Stimulated activated CD8-positive, alpha-beta memory T cell treated with anti-CD3 and anti-CD28 coated beads, Interleukin-4, amount 100 ng/mL, for 24 hours (primary cell): ENCODE data around the gene LIME1.

ENCODE experiments used
- DNase-seq: peaks from one replicate; pipeline ENCODE4 v3.0.0-alpha.2; 2020; ENCODE audit warnings: low read depth

LIME1 gene

GRCh38 chr20:63737945-63738686 is 1.7 kb downstream of the LIME1 start:
- DNase-seq, result no peak

DNA sequence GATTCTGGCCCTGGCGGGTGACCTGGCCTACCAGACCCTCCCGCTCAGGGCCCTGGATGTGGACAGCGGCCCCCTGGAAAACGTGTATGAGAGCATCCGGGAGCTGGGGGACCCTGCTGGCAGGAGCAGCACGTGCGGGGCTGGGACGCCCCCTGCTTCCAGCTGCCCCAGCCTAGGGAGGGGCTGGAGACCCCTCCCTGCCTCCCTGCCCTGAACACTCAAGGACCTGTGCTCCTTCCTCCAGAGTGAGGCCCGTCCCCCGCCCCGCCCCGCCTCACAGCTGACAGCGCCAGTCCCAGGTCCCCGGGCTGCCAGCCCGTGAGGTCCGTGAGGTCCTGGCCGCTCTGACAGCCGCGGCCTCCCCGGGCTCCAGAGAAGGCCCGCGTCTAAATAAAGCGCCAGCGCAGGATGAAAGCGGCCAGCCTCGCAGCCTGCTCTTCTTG is 2.2 kb downstream of the LIME1 start:
- DNase-seq, result no peak

DNA sequence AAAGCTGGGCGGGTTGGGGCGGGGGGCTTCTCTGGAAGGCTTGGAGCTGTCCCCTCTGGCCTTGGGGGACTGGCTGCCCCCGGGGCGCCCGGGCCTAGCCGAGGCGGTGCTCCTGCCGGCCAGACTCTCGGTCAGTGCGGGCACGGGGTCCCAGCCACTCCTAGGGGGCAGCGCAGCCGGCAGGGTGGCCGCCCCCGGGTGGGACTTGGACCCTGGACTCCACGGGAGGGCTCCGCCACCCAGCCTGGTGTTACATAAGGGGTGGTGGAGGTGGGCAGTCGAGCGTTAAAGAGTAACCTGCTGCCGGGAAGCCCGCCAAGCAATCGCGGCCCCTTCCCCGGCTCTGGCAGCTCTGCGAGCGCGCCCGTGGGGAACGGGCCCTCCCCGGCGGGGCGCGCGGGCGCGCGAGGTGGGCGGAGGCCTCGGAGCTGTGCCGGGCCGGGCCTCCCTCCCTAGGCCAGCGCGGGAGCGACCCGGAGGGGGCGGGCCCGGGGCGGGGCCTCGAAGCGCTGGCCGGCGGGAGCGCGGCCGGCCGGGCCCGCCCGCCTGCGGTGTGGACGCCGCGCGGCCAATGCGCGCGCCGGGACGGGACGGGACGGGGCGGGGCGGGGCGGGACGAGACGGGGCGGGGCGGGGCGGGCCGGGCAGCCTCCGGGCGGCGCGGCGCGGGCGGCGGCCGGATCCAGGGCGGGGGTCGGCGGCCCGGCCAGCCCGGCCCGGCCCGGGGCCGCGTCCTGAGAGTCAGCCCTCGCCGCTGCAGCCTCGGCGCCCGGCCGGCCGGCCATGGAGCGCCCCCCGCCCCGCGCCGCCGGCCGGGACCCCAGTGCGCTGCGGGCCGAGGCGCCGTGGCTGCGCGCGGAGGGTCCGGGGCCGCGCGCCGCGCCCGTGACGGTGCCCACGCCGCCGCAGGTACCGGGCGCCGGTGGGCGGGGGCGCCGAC is 2.9 kb downstream of the LIME1 start, which contains the start of gene SLC2A4RG:
Gene SLC2A4RG (plus strand): TSS at position 647 of the 940 bp plus-strand sequence. CDS start 137 bp downstream, at position 784.
- peak; percentile 47 for DNase-seq

DNA sequence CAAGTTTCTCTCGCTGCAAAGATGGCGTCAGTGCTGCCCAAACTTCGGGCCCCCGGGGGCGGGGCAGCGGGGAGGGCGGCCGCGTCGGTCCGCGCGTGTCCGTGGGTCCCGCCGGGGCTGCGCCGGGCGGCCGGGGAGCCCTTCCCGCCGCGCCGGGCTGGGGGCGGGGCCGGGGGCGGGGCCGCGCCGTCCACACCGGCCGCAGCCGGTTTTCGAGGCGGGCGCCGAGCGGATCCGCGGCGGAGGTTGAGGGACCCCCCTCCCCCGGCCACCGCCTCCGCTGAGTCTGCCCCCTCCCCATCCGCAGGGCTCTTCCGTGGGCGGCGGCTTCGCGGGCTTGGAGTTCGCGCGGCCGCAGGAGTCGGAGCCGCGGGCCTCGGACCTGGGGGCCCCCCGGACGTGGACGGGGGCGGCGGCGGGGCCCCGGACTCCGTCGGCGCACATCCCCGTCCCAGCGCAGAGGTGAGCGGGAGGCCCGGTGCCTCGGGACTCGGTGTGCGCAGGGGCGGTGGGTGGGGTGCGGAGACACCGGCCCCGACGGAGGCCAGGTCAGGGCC is 3.7 kb downstream of the LIME1 start:
- DNase-seq, result no peak

DNA sequence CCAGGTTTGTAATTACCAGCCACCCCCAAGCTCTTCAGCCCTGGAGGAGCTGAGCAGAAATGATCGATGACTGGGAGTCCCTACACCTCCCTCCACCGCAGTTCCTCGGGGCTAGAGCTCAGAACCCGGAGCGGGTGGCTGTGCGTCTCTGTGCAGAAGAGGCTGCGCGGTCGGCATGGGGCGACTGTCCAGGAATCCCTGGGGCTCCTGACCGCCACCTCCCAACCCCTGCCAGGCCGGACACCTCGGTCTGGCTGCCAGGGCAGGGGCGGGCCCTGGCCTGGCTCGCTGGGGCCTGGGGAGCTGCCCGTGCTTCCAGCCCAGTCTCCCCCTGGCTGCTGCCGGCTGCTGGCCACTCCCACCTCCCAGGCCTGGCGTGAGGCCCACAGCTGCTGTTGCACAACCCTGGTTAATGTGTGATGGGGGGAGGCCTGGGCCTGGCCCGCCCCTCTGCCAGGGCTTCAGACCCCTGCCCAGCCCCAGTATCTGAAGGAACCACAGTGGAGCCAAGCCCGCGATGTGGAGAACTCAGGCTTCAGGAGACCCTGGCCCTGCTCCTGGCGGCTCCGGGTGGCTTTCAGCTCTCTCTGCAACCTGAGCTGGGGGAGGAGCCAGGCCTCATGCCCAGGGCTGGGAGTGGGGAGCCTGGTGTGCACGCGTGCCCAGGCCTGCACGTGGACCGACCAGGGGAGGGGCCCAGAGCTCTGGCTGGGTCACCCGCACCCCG is 4.3 kb downstream of the LIME1 start:
- no peak for DNase-seq

- no peak for DNase-seq
Measured at GRCh38 chr20:63741354-63741675, 4.9 kb downstream of the LIME1 start.

- no peak for DNase-seq
Measured at GRCh38 chr20:63741676-63742380, 5.4 kb downstream of the LIME1 start.

GRCh38 chr20:63742381-63743024 is 6.0 kb downstream of the LIME1 start:
- DNase-seq, result no peak

DNA sequence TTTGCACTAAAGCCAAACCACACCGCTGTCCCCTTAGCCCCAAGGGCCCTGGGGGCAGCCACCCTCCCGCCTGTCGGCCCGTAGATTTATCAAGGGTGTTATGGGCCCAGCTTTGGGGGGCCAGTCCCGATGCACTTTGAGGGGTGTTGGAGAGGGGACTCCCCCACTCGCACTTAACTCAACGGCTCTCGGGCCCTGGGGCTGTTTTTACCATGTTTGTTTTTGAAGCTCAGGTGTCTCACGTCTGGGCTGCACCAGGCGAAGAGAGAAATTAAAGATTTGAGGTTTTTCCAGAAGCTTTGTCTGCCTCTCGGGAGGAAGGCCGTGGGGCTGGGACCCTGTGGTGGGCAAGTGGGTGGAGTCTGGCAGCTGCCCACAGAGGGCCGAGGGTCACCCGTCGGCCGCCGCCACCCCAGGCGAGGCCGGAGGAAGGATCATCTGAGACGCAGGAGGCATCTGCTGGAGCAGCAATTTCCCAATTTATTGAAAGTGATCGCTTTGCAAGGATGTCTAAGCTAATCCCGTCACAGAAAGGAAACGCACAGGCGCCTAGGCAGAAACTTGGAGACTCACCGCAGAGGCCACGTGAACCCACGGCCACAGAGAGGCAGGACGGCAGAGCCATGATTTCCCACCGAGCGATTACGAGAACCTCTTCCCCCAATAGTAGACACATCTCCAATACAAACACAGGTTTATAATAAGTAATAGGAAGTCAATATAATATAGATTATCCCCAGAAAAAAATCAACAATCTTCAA is 6.9 kb downstream of the LIME1 start:
- no peak for DNase-seq

GRCh38 chr20:63744158-63744557 is 7.7 kb downstream of the LIME1 start:
- DNase-seq, result no peak

DNA sequence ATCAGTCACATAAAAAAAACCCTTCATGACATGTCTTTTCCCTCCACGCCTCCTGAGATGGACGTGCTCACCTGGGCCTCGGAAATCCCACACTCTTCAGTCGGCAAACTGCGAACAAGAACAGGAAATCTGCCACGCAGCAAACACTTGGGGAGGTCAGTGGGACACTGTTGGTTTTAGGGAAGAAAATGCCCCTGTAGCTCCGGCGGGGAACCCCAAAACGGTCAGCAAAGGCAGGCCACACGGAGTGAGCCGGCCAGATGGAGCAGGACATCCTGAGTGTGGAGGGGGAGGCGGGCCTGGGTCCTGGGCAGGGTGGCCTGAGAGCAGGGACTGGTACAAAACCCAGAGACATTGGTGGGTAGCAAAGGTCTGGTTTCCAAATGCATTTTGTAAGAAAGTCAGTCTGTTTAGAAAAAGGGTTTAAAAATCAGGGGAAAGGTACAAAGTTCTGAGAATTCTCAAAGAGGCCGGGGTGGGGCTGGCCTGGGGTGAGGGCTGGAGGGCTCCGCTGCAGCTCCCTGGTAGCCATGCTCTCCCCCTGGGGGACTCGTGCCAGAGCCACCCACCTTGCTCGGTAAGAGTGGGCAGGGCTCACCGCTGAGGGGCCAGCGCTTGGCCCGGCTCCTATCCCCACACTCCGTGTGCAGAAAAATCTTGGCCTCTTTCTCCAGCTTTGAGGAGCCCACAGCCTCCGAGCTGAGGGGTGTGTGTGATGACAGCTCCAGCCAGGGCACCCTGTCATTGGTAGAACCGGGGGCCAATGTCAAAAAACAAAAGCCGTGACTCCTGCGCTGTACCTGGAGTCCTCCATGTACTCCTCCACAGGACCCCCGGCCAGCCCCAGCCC is 8.3 kb downstream of the LIME1 start:
- no peak for DNase-seq

DNA sequence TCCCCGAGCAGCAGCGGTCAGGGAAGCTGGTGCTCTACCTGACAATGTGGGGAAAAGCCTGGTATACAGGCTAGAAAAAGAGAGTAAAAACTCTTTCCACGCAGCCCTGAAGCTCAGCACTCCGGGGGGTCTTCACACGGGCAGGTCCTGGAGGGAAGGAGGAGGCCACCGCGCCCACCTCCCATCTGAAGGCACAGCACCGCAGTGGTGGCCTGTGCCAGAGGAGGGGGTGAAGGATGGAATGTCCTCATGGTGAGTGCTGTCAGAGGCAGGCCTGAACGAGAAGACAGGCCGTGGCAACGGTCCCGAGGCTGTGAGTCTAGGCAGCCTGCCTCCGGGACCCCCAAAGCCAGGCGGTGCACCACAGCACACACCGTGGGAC is 9.0 kb downstream of the LIME1 start:
- DNase-seq, result no peak

- no peak for DNase-seq
Measured at GRCh38 chr20:63745961-63746731, 9.7 kb downstream of the LIME1 start.

DNA sequence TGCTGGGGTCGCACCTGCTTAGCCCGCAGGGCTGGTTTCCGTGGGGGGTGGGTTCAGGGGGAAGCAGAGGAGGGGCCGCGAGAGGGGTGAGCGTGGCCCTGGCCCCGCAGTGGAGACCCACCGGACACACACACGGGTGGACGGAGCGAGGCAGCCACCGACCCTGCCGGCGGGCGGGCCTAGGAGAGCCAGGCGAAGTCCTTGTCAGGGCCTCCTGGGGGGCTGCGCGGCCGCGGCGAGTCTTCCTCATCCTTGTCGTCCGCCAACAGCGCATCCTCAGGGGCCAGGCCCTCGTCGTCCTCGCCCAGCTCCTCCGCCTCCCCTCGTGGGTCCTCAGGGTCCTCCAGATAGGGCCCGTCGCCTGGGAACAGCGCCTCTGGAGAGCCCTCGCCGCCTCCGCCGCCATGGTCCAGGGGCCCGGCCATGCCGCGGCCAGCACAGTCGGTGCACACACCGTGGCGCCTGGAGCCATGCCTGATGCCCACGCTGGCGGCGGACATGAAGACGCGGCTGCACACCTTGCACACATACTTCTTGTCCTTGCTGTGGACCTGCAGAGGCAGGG is 10.4 kb downstream of the LIME1 start:
- no peak for DNase-seq

DNA sequence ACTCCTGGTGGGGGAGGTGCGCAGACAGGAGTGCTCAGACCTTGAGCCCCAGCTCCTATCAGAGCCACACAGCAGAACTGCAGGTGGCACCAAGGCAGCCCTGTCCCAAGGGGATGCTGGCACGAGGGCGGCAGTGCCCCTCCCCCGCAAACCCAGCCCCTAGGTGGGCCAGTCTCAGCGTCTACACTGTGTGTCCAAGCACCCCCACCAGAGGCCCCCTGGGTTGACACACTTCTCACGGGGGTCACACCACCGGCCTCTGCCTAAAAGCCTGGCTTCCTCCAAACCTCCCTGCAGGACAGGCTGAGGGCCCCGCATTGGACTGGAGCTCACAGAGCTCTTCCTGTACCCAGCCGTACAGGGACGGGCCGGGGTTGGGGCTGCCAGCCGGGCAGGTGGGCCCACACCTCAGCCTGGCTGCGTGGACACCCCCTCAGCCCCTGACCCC is 11.2 kb downstream of the LIME1 start:
- no peak for DNase-seq

GRCh38 chr20:63748070-63748933 is 11.8 kb downstream of the LIME1 start:
- DNase-seq, result no peak

DNA sequence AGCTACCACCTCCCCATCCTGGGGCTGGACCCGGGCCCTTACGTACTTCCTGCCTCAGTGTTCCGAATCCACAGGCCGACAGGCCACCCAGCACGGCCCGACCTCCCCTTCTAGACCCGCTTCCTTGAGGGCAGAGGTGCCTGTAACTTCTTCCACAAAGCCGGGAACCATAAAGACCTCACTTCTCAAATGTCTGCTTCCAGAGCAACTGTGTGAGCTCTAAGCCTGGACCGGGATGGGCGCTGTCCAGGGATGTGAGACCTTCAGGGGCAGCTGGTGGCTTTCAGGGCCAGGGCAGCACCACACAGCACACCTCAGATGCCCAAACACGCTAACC is 12.4 kb downstream of the LIME1 start:
- DNase-seq, result no peak
